ENCODE results near the gene POTEB3.
"Not testable (repeated sequence)": the region's sequence is repeated elsewhere in the genome, so short reads cannot be mapped to it uniquely, and the experiment has no call there.

Gene POTEB3

DNA sequence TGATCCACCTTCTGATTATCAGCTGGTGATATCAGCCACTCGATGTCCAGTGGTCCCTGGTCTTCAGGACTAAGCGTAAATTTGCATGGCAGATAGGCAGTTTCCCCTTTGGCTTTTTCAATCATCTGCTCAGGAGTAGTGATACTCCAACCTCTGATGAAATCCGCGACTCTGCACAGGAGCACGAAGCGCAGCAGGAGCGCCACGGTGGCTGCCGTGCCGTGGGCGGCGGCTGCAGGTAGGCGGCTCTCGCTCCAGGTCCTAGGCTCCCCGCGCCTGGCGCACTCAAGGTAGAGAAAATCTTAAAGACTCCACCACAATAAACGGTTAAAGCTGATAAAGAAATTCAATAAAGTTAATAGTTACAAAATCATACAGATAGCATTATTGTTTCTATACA, 66.6 kb downstream of the POTEB3 start:
- not testable (repeated sequence) for H3K9ac ChIP-seq (ENCODE audit: low read length); H3K27me3 ChIP-seq (ENCODE audit: control insufficient read depth in 1 of 2, insufficient read depth in 2 of 2, low read length in 2 of 2); H3K27ac ChIP-seq (ENCODE audit: low read depth, low read length); H3K9me3 ChIP-seq (ENCODE audit: low read length); H3K4me3 ChIP-seq (ENCODE audit: low read depth in 1 of 2, low read length in 2 of 2); H3K36me3 ChIP-seq (ENCODE audit: insufficient read depth, low read length); H3K4me1 ChIP-seq (ENCODE audit: insufficient read depth, low read length)

DNA sequence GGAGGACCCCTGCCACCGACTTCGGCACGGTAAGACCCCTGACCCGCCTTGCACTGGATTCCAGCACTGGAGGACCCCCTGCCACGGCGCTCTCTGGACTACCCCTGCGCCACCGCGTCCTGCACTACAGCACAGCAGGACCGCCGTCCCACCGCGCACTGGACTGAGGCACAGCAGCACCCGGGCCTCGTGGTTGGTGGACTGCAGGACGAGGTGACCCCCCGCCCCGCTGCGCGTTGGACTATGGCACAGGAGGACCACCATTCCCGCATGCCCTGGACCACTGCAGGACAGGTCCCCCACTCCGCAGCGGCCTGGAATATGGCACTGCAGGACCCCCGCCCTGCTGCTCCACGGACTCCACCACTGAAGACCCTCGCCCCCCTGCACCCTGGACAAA, 71.1 kb downstream of the POTEB3 start:
- not testable (repeated sequence) for H3K4me3 ChIP-seq (ENCODE audit: low read depth in 1 of 2, low read length in 2 of 2); H3K27ac ChIP-seq (ENCODE audit: low read depth, low read length); H3K36me3 ChIP-seq (ENCODE audit: insufficient read depth, low read length); H3K9ac ChIP-seq (ENCODE audit: low read length); H3K9me3 ChIP-seq (ENCODE audit: low read length); H3K4me1 ChIP-seq (ENCODE audit: insufficient read depth, low read length); H3K27me3 ChIP-seq (ENCODE audit: control insufficient read depth in 1 of 2, insufficient read depth in 2 of 2, low read length in 2 of 2)

DNA sequence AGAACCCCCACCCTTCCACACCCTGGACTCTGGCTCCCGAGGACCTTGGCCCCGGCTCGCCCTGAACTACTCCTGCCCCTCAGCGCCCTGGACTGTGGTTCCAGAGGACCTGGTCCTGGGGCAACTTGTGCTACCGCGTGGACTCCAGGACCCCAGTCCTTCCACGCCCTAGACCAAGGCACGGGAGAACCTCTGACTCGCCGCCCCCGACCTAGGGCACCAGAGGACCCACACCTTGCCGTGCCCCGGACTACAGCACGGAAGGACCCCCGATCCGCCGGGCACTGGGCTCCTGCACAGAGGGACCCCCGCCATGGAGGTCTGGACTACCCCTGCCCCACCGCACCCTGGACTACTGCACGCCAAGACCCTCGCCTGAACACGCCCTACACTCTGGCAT, 71.7 kb downstream of the POTEB3 start:
- not testable (repeated sequence) for H3K9ac ChIP-seq (ENCODE audit: low read length); H3K27me3 ChIP-seq (ENCODE audit: control insufficient read depth in 1 of 2, insufficient read depth in 2 of 2, low read length in 2 of 2); H3K4me3 ChIP-seq (ENCODE audit: low read depth in 1 of 2, low read length in 2 of 2); H3K9me3 ChIP-seq (ENCODE audit: low read length); H3K27ac ChIP-seq (ENCODE audit: low read depth, low read length); H3K36me3 ChIP-seq (ENCODE audit: insufficient read depth, low read length); H3K4me1 ChIP-seq (ENCODE audit: insufficient read depth, low read length)
